Kasumi-1 (cell line): ENCODE results near the gene TRIM64.
"Not testable (repeated sequence)": the region's sequence is repeated elsewhere in the genome, so short reads cannot be mapped to it uniquely, and the experiment has no call there.

Source experiments
- DNase-seq, 2 experiments: peaks; one replicate each; lab custom pipeline; 2025; lab: John Stamatoyannopoulos, UW

The TRIM64 gene, protein sequence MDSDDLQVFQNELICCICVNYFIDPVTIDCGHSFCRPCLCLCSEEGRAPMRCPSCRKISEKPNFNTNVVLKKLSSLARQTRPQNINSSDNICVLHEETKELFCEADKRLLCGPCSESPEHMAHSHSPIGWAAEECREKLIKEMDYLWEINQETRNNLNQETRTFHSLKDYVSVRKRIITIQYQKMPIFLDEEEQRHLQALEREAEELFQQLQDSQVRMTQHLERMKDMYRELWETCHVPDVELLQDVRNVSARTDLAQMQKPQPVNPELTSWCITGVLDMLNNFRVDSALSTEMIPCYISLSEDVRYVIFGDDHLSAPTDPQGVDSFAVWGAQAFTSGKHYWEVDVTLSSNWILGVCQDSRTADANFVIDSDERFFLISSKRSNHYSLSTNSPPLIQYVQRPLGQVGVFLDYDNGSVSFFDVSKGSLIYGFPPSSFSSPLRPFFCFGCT

DNA sequence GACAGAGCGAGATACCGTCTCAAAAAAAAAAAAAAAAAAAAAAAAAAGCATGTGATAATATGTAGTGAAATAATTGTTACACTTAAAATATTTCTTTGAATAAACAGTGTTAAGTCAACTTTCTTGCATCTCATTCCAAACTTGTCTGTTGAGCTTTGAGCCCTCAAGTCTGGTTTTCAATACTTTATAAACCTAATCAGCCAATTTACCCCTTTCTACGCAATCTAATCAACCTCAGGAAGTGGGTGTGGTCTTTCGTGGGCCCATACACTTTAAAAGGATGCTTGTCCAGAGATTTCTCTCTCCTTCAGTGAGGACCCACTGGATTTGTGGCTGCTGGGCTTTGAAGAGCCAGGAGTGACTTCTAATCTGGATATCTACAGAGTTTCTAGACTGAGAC lies at the start of gene TRIM64:
TRIM64 (plus strand) TSS at position 301 of the 400 bp plus-strand sequence. CDS start 2,467 bp downstream, outside the sequence.
- not testable (repeated sequence) for DNase-seq

DNA sequence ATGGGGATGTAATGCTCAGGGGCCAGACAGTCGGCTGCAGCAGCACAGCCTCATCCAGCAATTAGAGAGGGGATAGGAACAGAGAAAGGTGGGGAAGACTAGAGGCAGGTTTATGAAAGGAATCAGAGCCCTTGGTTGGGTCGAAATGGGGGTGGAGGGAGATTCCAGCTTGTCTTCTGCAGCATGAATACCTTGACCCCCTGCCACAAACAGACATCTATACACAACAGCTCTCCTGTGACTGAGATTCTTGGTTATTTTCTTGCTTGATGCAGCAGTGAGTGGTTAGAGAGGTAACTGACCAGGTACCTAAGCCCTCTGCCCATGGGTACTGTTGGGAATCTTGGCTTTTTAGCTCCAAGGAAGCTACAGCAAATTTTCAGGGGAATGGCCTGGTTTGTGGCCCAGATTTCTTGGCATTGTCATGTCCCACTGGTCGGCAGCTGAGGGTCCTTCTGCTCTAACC lies 43.6 kb upstream of the TRIM64 start, which contains the start of gene TRIM49D1:
TRIM49D1 (minus strand) TSS at position 51 of the 466 bp plus-strand sequence. CDS start 4,535 bp downstream, outside the sequence.
- no peak for DNase-seq

DNA sequence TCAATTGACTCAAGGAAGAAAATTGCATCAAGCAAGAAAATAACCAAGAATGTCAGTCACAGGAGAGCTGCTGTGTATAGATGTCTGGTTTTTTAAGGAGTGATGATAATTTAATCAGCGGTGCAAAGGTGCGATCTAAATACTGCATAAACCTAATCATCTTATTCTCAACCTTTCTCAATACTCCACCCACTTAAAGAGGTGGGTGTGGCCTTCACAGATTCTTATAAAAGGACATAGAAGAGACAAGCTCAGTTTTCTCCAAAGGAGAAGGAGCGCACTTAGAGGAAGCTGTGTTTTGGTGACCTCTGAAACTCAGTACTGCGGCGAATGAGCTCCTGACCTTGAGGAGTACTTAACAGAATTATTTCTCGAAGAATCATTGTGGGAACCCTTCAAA lies 42.1 kb upstream of the TRIM64 start, which contains the start of gene TRIM49D2:
TRIM49D2 (plus strand) TSS at position 301 of the 400 bp plus-strand sequence. CDS start 2,698 bp downstream, outside the sequence.
- not testable (repeated sequence) for DNase-seq

DNA sequence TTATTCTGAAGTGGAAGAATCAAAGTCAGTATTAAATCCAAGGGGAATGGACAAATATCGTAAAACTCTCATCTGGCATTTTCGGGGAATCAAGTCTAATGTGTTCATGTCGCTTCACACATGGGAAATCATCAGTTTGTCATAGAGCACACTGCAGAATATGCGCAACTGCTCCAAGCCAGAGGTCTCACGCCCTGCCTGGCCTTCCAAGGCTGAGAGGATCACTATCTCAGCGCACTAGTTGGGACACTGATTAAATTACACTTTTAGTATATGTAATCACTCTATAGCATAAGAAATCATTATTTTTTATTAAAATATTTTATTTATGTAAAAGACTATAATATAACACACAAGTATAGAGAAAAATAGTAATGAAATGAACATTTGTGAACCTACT lies 5.0 kb upstream of the TRIM64 start:
- not testable (repeated sequence) for DNase-seq
